ENCODE measurements around the gene ERF.

- TF ChIP-seq CTCF (IDR thresholded peaks at IDR 0.05) (no peak), POLR2A (IDR thresholded peaks at IDR 0.05) (peak in 1 of 3 donors; percentile 7)
Observed at GRCh38 chr19:42285988-42286348, 31.0 kb upstream of the ERF start.
